SU-DHL-6 (cell line): Measurements from ENCODE around the gene ABR.

Experiments used
- H2AFZ ChIP-seq: fragments of 200-600 bp; sonication (generic); 2 replicates; pipeline ENCODE4 v1.6.1; 2014; ENCODE audit warnings: low read depth, mild to moderate bottlenecking, moderate library complexity, mixed read lengths, antibody characterized with exemption, low read length; ENCODE audit not compliant: severe bottlenecking
- H3F3A ChIP-seq: fragments of 200-600 bp; shearing (Covaris generic); 2 replicates; pipeline ENCODE4 v1.6.0; 2016; ENCODE audit warnings: antibody characterized with exemption, mild to moderate bottlenecking; ENCODE audit not compliant: insufficient read depth
- H3K27ac ChIP-seq: fragments of 200-600 bp; sonication (generic); 2 replicates; pipeline ENCODE4 v1.5.1; 2016; ENCODE audit warnings: low read depth, mild to moderate bottlenecking, low read length, moderate library complexity, mixed read lengths
- H3K27me3 ChIP-seq: fragments of 200-600 bp; sonication (generic), shearing (Covaris generic); 2 replicates; pipeline ENCODE4 v1.6.0; 2014; ENCODE audit warnings: mild to moderate bottlenecking, low read length
- H3K36me3 ChIP-seq: fragments of 200-600 bp; sonication (generic); 2 replicates; pipeline ENCODE4 v1.6.1; 2014; ENCODE audit warnings: mild to moderate bottlenecking, low read length, mixed read lengths
- H3K4me2 ChIP-seq: fragments of 300-600, 200-600 bp; shearing (Covaris generic), sonication (generic); 2 replicates; pipeline ENCODE4 v1.6.0; 2014; ENCODE audit warnings: low read length, low read depth, mild to moderate bottlenecking; ENCODE audit not compliant: poor library complexity, severe bottlenecking
- H3K4me3 ChIP-seq: fragments of 200-600 bp; sonication (generic); 2 replicates; pipeline ENCODE4 v1.5.1; 2014; ENCODE audit warnings: antibody characterized with exemption, low read length, mild to moderate bottlenecking, mixed read lengths; ENCODE audit not compliant: insufficient read depth, poor library complexity, severe bottlenecking
- H3K79me2 ChIP-seq: fragments of 200-600 bp; sonication (generic); 2 replicates; pipeline ENCODE4 v1.6.1; 2014; ENCODE audit warnings: mild to moderate bottlenecking, low read length, moderate library complexity; ENCODE audit not compliant: insufficient read depth
- H3K9ac ChIP-seq: fragments of 200-600 bp; sonication (generic); 2 replicates; pipeline ENCODE4 v1.7.0; 2014; ENCODE audit warnings: mild to moderate bottlenecking, low read length
- H3K9me2 ChIP-seq: fragments of 200-600 bp; sonication (generic); replicated peaks from 2 replicates; pipeline ENCODE4 v1.6.1; 2014; ENCODE audit warnings: low read length; ENCODE audit not compliant: insufficient read depth
- H3K9me3 ChIP-seq: fragments of 200-600 bp; sonication (generic); 2 replicates; pipeline ENCODE4 v1.6.1; 2014; ENCODE audit warnings: low read length, mixed read lengths; ENCODE audit not compliant: insufficient read depth
- H4K20me1 ChIP-seq: fragments of 200-600 bp; sonication (generic); 2 replicates; pipeline ENCODE4 v1.6.1; 2014; ENCODE audit warnings: low read depth, mild to moderate bottlenecking, antibody characterized with exemption, low read length, moderate library complexity, mixed read lengths
- CTCF ChIP-seq: fragments of 200-600 bp; sonication (generic); IDR thresholded peaks from one replicate; pipeline ENCODE4 v1.5.1; 2017; ENCODE audit warnings: antibody characterized with exemption, mild to moderate bottlenecking, low read length, moderate library complexity; ENCODE audit not compliant: insufficient read depth, poor library complexity, severe bottlenecking
- EZH2phosphoT487 ChIP-seq: fragments of 200-600 bp; sonication (generic), shearing (Covaris generic); conservative IDR thresholded peaks from 2 replicates; pipeline ENCODE4 v1.6.1; 2018; ENCODE audit warnings: mild to moderate bottlenecking, antibody characterized with exemption, low read length, moderate library complexity, mixed read lengths

ABR gene

GRCh38 chr17:1192911-1193699, 13.3 kb upstream of the ABR start:
- Histone ChIP-seq H3K27ac (no peak overlapping the region), H2AFZ (no peak overlapping the region), H4K20me1 (no peaks in the 10 kb centered on the region), H3K4me2 (no peak overlapping the region), H3K27me3 (no peaks in the 10 kb centered on the region), H3K9me2 (no peaks in the 10 kb centered on the region), H3K36me3 (no peaks in the 10 kb centered on the region), H3K79me2 (peaks cover 19% of the 10 kb centered on the region), H3K9ac (no peak overlapping the region), H3K4me3 (no peak overlapping the region), H3F3A (peaks cover 14% of the 10 kb centered on the region), H3K9me3 (no peaks in the 10 kb centered on the region)
- no peak for TF ChIP-seq EZH2phosphoT487
- TF ChIP-seq CTCF: no peak

- Histone ChIP-seq H3K4me3 (no peak overlapping the region), H3K79me2 (peaks cover 25% of the 10 kb centered on the region; the same call in 1 of the 2 replicates), H3K9me3 (no peaks in the 10 kb centered on the region), H2AFZ (no peak overlapping the region), H3F3A (peaks cover 8% of the 10 kb centered on the region; the same call in 1 of the 2 replicates), H3K27me3 (no peaks in the 10 kb centered on the region), H3K4me2 (no peak overlapping the region), H4K20me1 (no peaks in the 10 kb centered on the region), H3K9ac (no peak overlapping the region), H3K27ac (no peak overlapping the region), H3K9me2 (no peaks in the 10 kb centered on the region), H3K36me3 (no peaks in the 10 kb centered on the region)
- TF ChIP-seq CTCF (no peak), EZH2phosphoT487 (no peak)
Observed at GRCh38 chr17:1190751-1191331, 11.1 kb upstream of the ABR start.

- peaks cover 13% of the 10 kb centered on the region for H3F3A ChIP-seq
- H3K4me3 ChIP-seq: no peak overlapping the region
- H3K9me3 ChIP-seq: no peaks in the 10 kb centered on the region
- TF ChIP-seq CTCF: no peak
- H3K27me3 ChIP-seq: no peaks in the 10 kb centered on the region
- no peak overlapping the region for H2AFZ ChIP-seq
- H3K36me3 ChIP-seq: no peaks in the 10 kb centered on the region
- no peaks in the 10 kb centered on the region for H4K20me1 ChIP-seq
- H3K79me2 ChIP-seq: peaks cover 22% of the 10 kb centered on the region; the same call in 1 of the 2 replicates
- peak overlapping the region; percentile 46 for H3K27ac ChIP-seq
- no peaks in the 10 kb centered on the region for H3K9me2 ChIP-seq
- H3K9ac ChIP-seq: peak overlapping the region; percentile 14; the same call in 1 of the 2 replicates
- H3K4me2 ChIP-seq: peak overlapping the region; percentile 32
Observed at GRCh38 chr17:1188812-1189504, 9.2 kb upstream of the ABR start.
